ENCODE results near the gene PRKN. TPM values are rescaled to one million over a fixed set of nuclear protein-coding genes. Genes with fewer than 3 reads are reported as not detected.
"Not testable (repeated sequence)": the region's sequence is repeated elsewhere in the genome, so short reads cannot be mapped to it uniquely, and the experiment has no call there.

Gene PRKN
- total and polyA plus RNA-seq, 10 donors: 0.23 to 14.1 (median 7.0) TPM

DNA sequence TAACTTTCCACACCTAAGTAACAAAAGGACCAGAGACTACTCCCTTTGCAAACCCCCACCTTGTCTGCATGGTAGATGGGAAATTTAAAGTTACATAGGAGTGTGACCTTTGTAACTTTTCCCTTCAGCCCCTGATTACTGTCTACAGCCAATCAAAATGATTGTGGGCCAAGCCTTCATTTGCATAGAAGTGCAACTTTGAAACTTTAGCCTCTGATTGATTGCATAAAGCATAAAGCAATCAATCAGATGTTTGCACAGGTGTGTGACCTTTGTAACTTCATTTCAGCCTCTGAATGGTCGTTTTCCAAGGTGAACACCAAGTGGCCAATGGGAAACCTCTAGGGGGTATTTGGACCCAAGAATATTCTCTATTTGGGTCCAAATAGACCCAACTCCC, 46.1 kb downstream of the PRKN start:
- Histone ChIP-seq H3K4me1 (no peaks in the 10 kb centered on the region), H3K36me3 (no peaks in the 10 kb centered on the region), H3K27me3 (replicated peaks in 1 of 7) (no peaks in the 10 kb centered on the region), H3K9me3 (peaks cover 0 to 7% (median 0%) of the 10 kb centered on the region in 8 donors), H3K4me3 (no peak overlapping the region), H3K27ac (no peak overlapping the region)
- WGBS, 5 donors: 53 to 74% (median 70%) methylated on average over 1 of the region's 1 CpG
- TF ChIP-seq POLR2A (IDR thresholded peaks at IDR 0.05) (no peak), POLR2AphosphoS5 (IDR thresholded peaks at IDR 0.05) (no peak)
- TF ChIP-seq, protein P1, sequence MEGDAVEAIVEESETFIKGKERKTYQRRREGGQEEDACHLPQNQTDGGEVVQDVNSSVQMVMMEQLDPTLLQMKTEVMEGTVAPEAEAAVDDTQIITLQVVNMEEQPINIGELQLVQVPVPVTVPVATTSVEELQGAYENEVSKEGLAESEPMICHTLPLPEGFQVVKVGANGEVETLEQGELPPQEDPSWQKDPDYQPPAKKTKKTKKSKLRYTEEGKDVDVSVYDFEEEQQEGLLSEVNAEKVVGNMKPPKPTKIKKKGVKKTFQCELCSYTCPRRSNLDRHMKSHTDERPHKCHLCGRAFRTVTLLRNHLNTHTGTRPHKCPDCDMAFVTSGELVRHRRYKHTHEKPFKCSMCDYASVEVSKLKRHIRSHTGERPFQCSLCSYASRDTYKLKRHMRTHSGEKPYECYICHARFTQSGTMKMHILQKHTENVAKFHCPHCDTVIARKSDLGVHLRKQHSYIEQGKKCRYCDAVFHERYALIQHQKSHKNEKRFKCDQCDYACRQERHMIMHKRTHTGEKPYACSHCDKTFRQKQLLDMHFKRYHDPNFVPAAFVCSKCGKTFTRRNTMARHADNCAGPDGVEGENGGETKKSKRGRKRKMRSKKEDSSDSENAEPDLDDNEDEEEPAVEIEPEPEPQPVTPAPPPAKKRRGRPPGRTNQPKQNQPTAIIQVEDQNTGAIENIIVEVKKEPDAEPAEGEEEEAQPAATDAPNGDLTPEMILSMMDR (IDR thresholded peaks at IDR 0.05 in 8 of 11, conservative IDR thresholded peaks at IDR 0.05 in 3 of 11): no peak
- intact Hi-C loops (cut with DNase I; ENCODE audit: low total_unique reads): no loop called here
- DNase-seq: no peak

DNA sequence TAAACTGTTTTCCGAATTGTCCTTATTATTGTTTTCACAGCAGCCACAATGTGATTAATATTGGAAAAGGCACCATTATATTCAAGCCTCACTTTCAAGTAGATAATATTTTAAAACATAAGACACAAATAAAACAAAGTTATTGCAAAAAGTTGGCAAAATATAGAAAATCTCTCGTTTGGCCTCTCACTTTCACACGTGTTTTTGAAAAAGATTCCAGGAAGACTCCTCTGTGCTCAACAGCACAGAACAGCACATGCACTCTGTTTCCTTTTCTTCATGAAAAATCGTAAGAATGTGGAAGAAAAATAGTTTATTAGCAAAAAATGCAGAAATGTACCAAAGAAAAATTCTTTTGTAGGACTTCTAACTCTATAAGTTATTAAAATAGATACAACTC, 46.7 kb downstream of the PRKN start:
- Histone ChIP-seq H3K9me3 (peaks cover 0 to 7% (median 0%) of the 10 kb centered on the region in 8 donors), H3K4me3 (no peak overlapping the region), H3K4me1 (no peaks in the 10 kb centered on the region), H3K27me3 (replicated peaks in 1 of 7) (no peaks in the 10 kb centered on the region), H3K36me3 (no peaks in the 10 kb centered on the region), H3K27ac (no peak overlapping the region)
- no peak for DNase-seq
- no peak for TF ChIP-seq POLR2AphosphoS5 (IDR thresholded peaks at IDR 0.05)
- TF ChIP-seq, protein P1 (IDR thresholded peaks at IDR 0.05 in 8 of 11, conservative IDR thresholded peaks at IDR 0.05 in 3 of 11): no peak
- no peak for TF ChIP-seq POLR2A (IDR thresholded peaks at IDR 0.05)
- 73 to 84% (median 79%) methylated on average over 4 of the region's 4 CpGs for WGBS, 5 donors
- intact Hi-C loops (cut with DNase I; ENCODE audit: low total_unique reads): no loop called here

DNA sequence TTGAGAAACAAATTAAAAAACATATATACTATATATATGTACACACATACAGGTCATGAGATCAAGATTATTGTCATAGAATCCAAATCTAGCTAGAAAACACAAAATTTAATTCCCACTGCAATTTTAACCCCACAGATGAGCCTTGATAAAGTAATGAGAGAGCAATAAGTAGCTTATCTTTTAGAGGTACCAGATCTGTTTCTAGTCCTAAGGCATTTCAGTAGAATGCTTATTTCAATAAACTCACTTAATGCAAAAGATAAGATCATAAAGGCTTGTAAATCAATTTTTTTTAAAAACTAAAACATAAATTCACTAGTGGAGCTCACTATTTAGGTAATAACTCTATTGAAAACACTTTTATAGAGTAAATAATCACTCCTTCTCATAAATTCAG, 47.2 kb downstream of the PRKN start:
- no peaks in the 10 kb centered on the region for H3K4me1 ChIP-seq
- H3K27me3 ChIP-seq (replicated peaks in 1 of 7): no peaks in the 10 kb centered on the region
- no peaks in the 10 kb centered on the region for H3K36me3 ChIP-seq
- H3K9me3 ChIP-seq: peaks cover 0 to 7% (median 0%) of the 10 kb centered on the region in 8 donors
- TF ChIP-seq POLR2A (IDR thresholded peaks at IDR 0.05): no peak
- TF ChIP-seq, protein P1 (IDR thresholded peaks at IDR 0.05 in 8 of 11, conservative IDR thresholded peaks at IDR 0.05 in 3 of 11): no peak
- TF ChIP-seq POLR2AphosphoS5 (IDR thresholded peaks at IDR 0.05): no peak
- DNase-seq: no peak
- H3K27ac ChIP-seq: no peak overlapping the region
- H3K4me3 ChIP-seq: no peak overlapping the region
- intact Hi-C loops (cut with DNase I; ENCODE audit: low total_unique reads): no loop called here

DNA sequence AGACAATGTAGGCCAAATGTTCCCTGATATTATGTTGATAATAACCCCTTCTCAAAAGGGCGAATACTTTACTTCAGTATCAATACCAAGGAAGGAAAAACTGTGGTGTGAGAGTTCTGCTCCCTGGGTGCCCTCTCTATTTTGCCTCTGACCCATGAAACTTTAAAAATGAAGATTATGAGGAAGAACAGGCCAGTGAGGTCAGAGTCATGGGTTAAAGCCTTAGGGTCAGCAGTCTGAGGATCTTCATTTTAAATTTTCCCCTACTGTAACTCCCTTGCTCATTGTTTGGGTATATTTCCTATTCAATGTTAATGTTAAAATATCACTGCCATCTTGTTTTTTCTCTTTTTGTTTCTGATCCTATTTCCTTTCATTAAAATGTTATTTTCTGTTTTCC, 47.9 kb downstream of the PRKN start:
- Histone ChIP-seq H3K9me3 (peaks cover 0 to 7% (median 0%) of the 10 kb centered on the region in 8 donors), H3K4me3 (no peak overlapping the region), H3K27ac (no peak overlapping the region), H3K4me1 (no peaks in the 10 kb centered on the region), H3K36me3 (no peaks in the 10 kb centered on the region), H3K27me3 (replicated peaks in 1 of 7) (no peaks in the 10 kb centered on the region)
- intact Hi-C loops (cut with DNase I; ENCODE audit: low total_unique reads): no loop called here
- WGBS, 5 donors: 75 to 93% (median 84%) methylated on average over 1 of the region's 1 CpG
- TF ChIP-seq POLR2AphosphoS5 (IDR thresholded peaks at IDR 0.05) (no peak), POLR2A (IDR thresholded peaks at IDR 0.05) (no peak)
- TF ChIP-seq, protein P1 (IDR thresholded peaks at IDR 0.05 in 8 of 11, conservative IDR thresholded peaks at IDR 0.05 in 3 of 11): no peak
- DNase-seq: no peak

DNA sequence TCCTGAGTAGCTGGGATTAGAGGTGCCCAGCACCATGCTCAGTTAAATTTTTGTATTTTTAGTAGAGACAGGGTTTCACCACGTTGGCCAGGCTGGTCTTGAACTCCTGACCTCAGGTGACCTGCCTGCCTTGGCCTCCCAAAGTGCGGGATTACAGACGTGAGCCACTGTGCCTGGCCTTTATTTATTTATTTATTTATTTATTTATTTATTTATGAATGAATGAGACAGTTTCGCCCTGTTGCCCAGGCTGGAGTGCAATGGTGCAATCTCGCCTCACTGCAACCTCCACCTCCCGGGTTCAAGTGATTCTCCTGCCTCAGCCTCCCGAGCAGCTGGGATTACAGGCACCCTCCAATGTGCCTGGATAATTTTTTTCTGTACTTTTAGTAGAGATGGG, 48.7 kb downstream of the PRKN start:
- 85 to 92% (median 89%) methylated on average over 7 of the region's 7 CpGs for WGBS, 5 donors
- DNase-seq; H3K4me1 ChIP-seq; H3K27me3 ChIP-seq (replicated peaks in 1 of 7); H3K27ac ChIP-seq; H3K9me3 ChIP-seq; H3K36me3 ChIP-seq; intact Hi-C loops (cut with DNase I; ENCODE audit: low total_unique reads); H3K4me3 ChIP-seq: not testable (repeated sequence)
